Body of pancreas (tissue), 4 donors: ENCODE measurements around the gene DAB2IP. TPM values are rescaled to one million over a fixed set of nuclear protein-coding genes. Genes with fewer than 3 reads are reported as not detected.
"Not testable (repeated sequence)": the region's sequence is repeated elsewhere in the genome, so short reads cannot be mapped to it uniquely, and the experiment has no call there.

ENCODE experiments used
- ATAC-seq: fragments of 150-250 bp; one replicate; pipeline ENCODE4 v1.9.1; 2016
- DNase-seq, 4 donors: peaks; one replicate each; pipeline ENCODE4 v3.0.0-alpha.2; 2019
- H3K27ac ChIP-seq, 4 donors: fragments of 200-600 bp; sonication (generic); 1 replicate in 3 of 4; 2 replicates in 1 of 4; pipeline versions ENCODE4 v1.5.1 to v1.6.1; 2016 to 2019; ENCODE audit warnings: mild to moderate bottlenecking in 1 of 4, mixed read lengths in 1 of 4, moderate library complexity in 1 of 4
- H3K27me3 ChIP-seq, 2 donors: fragments of 200-600 bp; sonication (generic); one replicate each; pipeline ENCODE4 v1.6.0; 2016; ENCODE audit warnings: mild to moderate bottlenecking in 1 of 2
- H3K36me3 ChIP-seq, 2 donors: fragments of 200-600 bp; sonication (generic); replicated peaks in 1 of 2; 2 replicates each; pipeline ENCODE4 v1.5.1; 2016; ENCODE audit warnings: low read depth in 2 of 2; ENCODE audit not compliant: insufficient read depth in 1 of 2
- H3K4me1 ChIP-seq: fragments of 200-600 bp; sonication (generic); one replicate; pipeline ENCODE4 v1.6.0; 2016
- H3K4me3 ChIP-seq, 2 donors: fragments of 200-600 bp; sonication (generic); 1 replicate in 1 of 2; 2 replicates in 1 of 2; pipeline ENCODE4 v1.5.1; 2016 to 2019
- H3K9me3 ChIP-seq, 3 donors: fragments of 200-600 bp; sonication (generic); 1 replicate in 2 of 3; 2 replicates in 1 of 3; pipeline ENCODE4 v1.5.1; 2016
- POLR2A ChIP-seq, 3 donors: fragments of 450-650 bp; IDR thresholded peaks; one replicate each; pipeline ENCODE4 v1.6.1; 2016; ENCODE audit warnings: antibody characterized with exemption in 3 of 3, mild to moderate bottlenecking in 2 of 3
- WGBS, 2 donors: methylation state at CpG; one replicate each; pipeline ENCODE4 v1.1.5; 2017; 5-methylcytosine and 5-hydroxymethylcytosine counted together
- intact Hi-C: fragments of 100-400 bp; cut with DNase I; formaldehyde crosslinking; loops from one replicate; pipeline ENCODE4 v1.15.1; 2023
- total RNA-seq, 2 donors: library from RNA; depleted of rRNA; stranded (reverse); fragments of >200 nt; gene quantifications; one replicate each; pipeline ENCODE4 v1.1.0, GENCODE V29; 2016
- TF ChIP-seq, protein P1 (sequence below), 7 experiments: fragments of 450-650 bp in 4 of 7; fragments of 200-600 bp in 3 of 7; sonication (generic) in 3 of 7; IDR thresholded peaks; one replicate each; pipeline ENCODE4 v1.5.1; 2016 to 2019; ENCODE audit warnings: antibody characterized with exemption in 7 of 7

Gene DAB2IP
- total RNA-seq, 2 donors from 2014 or later, result 25.2 to 34.9 TPM

DNA sequence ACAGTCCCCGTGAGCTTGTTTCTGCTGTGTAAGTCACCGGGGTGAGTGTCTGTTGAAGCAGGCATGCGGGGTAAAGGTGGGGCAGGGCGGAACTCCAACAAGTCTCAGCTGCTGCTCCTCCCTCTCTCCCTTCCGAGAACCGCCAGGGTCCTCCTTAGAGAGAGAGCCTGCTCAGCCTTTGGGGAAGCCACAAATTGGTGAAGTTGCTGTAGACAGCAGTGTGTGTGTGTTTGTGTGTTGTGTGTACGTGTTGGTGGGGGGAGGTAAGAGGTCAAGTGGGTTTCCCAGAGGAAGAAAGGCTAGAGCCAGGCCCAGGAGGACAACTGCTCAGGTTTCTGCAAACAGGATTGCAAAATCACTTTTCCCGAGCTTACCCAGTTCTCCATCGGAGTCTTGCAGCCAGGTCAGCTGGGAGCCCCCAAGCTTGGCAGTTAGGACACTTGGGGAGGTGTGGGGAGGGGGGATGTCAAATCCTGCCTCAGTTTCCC lies 38.9 kb upstream of the DAB2IP start:
- Histone ChIP-seq H3K36me3 (no peaks in the 10 kb centered on the region), H3K9me3 (no peaks in the 10 kb centered on the region), H3K4me3 (no peak overlapping the region), H3K27me3 (no peaks in the 10 kb centered on the region), H3K4me1 (peaks cover 29% of the 10 kb centered on the region), H3K27ac (peak overlapping the region; percentile 23 to 58 (median 33))
- no peak for ATAC-seq
- intact Hi-C loops, result no loop called here
- TF ChIP-seq, protein P1, sequence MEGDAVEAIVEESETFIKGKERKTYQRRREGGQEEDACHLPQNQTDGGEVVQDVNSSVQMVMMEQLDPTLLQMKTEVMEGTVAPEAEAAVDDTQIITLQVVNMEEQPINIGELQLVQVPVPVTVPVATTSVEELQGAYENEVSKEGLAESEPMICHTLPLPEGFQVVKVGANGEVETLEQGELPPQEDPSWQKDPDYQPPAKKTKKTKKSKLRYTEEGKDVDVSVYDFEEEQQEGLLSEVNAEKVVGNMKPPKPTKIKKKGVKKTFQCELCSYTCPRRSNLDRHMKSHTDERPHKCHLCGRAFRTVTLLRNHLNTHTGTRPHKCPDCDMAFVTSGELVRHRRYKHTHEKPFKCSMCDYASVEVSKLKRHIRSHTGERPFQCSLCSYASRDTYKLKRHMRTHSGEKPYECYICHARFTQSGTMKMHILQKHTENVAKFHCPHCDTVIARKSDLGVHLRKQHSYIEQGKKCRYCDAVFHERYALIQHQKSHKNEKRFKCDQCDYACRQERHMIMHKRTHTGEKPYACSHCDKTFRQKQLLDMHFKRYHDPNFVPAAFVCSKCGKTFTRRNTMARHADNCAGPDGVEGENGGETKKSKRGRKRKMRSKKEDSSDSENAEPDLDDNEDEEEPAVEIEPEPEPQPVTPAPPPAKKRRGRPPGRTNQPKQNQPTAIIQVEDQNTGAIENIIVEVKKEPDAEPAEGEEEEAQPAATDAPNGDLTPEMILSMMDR (IDR thresholded peaks at IDR 0.05), result no peak
- no peak for TF ChIP-seq POLR2A (IDR thresholded peaks at IDR 0.05)
- DNase-seq, result no peak
- WGBS, 2 donors, result 42 to 60% methylated on average over 9 of the region's 9 CpGs

DNA sequence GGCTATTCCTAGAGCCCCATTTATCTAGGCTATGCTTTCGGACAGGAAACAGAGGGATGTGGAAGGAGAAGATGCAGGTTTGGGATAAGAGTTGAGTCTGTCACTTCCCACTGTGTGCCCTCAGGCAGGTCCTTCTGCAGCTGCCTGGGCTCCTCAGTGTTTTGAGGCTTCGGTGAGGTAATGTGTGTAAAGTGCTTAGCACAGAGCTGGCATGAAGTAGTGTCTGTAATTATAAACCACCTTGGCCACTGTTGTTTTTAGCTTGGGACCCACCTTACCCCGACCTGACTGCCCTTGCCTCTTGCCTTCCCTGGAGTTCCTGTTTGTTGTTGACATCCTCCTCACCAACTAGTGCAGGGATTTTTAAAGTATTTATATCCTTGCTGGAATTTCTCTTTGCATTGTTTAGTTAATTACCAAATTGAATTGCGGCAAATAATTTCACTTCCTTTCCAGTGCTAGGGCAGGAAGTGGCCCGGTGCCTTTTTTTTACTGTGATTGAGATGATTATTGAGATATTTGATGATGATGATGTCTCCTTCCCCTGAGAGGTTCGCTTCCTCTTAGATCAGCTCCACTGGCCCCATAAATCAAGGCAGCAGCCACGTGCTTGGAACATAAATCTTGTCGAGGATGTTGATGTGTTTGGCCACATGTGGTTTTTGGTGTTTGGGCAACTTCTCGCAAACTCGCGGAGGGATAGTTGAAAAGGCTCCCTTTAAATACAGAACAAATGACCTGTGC lies 38.3 kb upstream of the DAB2IP start:
- ATAC-seq, result no peak
- peaks cover 27% of the 10 kb centered on the region for H3K4me1 ChIP-seq
- 41 to 53% methylated on average over 11 of the region's 11 CpGs for WGBS, 2 donors
- no peaks in the 10 kb centered on the region for H3K27me3 ChIP-seq
- H3K9me3 ChIP-seq, result no peaks in the 10 kb centered on the region
- no peak for DNase-seq
- intact Hi-C loops, result no loop called here
- H3K36me3 ChIP-seq, result no peaks in the 10 kb centered on the region
- TF ChIP-seq, protein P1 (IDR thresholded peaks at IDR 0.05), result no peak
- TF ChIP-seq POLR2A (IDR thresholded peaks at IDR 0.05), result no peak
- H3K4me3 ChIP-seq, result no peak overlapping the region
- H3K27ac ChIP-seq, result peak overlapping the region; percentile 23 to 58 (median 33)

DNA sequence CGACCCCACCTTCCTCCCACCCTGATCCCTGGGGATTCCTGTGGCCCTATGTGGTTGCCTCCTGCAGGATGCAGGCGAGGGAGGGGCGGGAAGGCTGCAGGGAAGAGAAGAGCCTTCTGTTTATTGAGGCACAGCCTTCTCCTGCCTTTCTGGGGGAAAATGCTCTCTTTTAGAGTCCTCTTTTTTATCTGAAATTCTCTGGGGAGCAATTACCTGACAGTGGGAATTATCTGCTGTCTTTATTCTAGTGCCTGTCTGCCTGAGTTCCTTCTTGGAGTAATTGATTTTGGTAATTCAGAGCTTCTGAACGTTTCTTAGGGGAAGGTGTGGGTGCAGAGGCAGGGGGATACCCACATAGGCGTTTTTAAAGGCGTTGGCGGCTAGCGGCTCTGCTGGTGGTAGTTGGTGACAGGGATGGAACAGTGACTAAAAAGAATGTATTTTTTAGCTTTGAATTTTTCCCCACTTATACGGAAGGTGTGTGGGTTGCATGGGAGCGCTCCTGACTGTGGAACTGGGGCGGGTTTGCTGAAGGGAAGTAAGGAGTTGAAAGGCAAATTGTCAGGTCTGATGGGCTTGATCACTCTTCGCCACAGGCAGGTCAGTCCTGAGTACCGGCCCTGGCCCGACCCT lies 35.2 kb upstream of the DAB2IP start:
- H3K9me3 ChIP-seq, result no peaks in the 10 kb centered on the region
- no peaks in the 10 kb centered on the region for H3K36me3 ChIP-seq
- no peak overlapping the region for H3K27ac ChIP-seq
- H3K27me3 ChIP-seq, result no peaks in the 10 kb centered on the region
- intact Hi-C loops, result no loop called here
- H3K4me1 ChIP-seq, result peaks cover 25% of the 10 kb centered on the region
- DNase-seq, result no peak
- H3K4me3 ChIP-seq, result no peak overlapping the region
- ATAC-seq, result no peak
- TF ChIP-seq, protein P1 (IDR thresholded peaks at IDR 0.05), result no peak
- TF ChIP-seq POLR2A (IDR thresholded peaks at IDR 0.05), result no peak
- WGBS, 2 donors, result 81 to 86% methylated on average over 13 to 14 of the region's 14 CpGs

DNA sequence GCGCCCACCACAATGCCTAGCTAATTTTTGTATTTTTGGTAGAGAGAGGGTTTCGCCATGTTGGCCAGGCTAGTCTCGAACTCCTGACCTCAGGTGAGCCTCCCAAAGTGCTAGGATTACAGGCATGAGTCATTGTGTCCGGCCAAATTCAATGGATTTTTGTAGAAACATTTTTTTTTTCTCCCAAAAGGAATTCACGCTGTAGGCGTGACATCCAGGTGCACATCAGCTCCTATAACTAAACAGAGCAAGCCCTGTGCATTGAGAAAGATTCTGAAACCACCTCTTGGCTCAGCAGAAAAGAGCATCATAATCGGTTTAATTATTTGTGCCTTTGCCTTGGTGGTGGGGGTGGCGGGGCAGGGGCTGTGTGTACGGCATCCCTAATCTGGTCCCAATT lies 32.9 kb upstream of the DAB2IP start:
- Histone ChIP-seq H3K27ac (peak overlapping the region in 2 of 4 donors; percentile 59 to 82), H3K4me1 (peaks cover 34% of the 10 kb centered on the region), H3K9me3 (no peaks in the 10 kb centered on the region), H3K4me3 (no peak overlapping the region), H3K36me3 (no peaks in the 10 kb centered on the region), H3K27me3 (no peaks in the 10 kb centered on the region)
- ATAC-seq (no peak), DNase-seq (no peak)
- intact Hi-C loops, result no loop called here
- WGBS, 2 donors, result 80 to 85% methylated on average over 9 of the region's 9 CpGs
- TF ChIP-seq, protein P1 (IDR thresholded peaks at IDR 0.05), result no peak
- TF ChIP-seq POLR2A (IDR thresholded peaks at IDR 0.05), result no peak

DNA sequence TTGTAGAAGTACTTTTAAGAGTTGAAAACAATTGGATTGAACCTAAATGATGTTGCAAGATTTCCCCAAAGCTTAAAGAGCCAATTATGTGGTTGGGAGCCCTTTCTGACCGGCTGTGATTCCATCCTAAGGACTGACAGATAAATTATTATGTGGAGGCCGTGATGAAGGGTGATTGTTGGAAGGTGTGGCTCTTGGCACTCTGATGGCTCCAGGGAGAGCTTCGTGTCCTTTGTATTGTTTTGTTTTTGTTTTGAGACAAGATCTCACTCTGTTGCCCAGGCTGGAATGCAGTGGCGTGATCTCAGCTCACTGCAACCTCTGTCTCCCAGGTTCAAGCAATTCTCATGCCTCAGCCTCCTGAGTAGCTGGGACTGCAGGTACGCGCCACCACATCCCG lies 32.5 kb upstream of the DAB2IP start:
- Histone ChIP-seq H3K4me1 (peaks cover 30% of the 10 kb centered on the region), H3K27ac (peak overlapping the region in 3 of 4 donors; percentile 35 to 82 (median 59))
- DNase-seq, H3K36me3 ChIP-seq, intact Hi-C loops, H3K4me3 ChIP-seq, ATAC-seq, H3K27me3 ChIP-seq, H3K9me3 ChIP-seq: not testable (repeated sequence)
- WGBS, 2 donors, result 80 to 90% methylated on average over 7 of the region's 7 CpGs
